CD4-positive, alpha-beta T cell treated with Interleukin-17A for 4 hours (primary cell): ENCODE data around the gene GORAB.

Source experiments
- DNase-seq: peaks from one replicate; pipeline ENCODE4 v3.0.0-alpha.2; 2020; ENCODE audit warnings: mixed read lengths

Gene GORAB

GRCh38 chr1:170539154-170539553, 7.2 kb downstream of the GORAB start:
- DNase-seq, result no peak

- DNase-seq, result no peak
These were observed 12.7 kb downstream of the GORAB start for GRCh38 chr1:170544624-170545023.

- no peak for DNase-seq
These were observed 13.5 kb downstream of the GORAB start for GRCh38 chr1:170545476-170545875.

- DNase-seq, result no peak
These were observed 15.3 kb downstream of the GORAB start for GRCh38 chr1:170547255-170547654.

- no peak for DNase-seq
These were observed 16.5 kb downstream of the GORAB start for GRCh38 chr1:170548497-170548896.

GRCh38 chr1:170555370-170555769, 23.4 kb downstream of the GORAB start:
- DNase-seq, result no peak

GRCh38 chr1:170556917-170557316, 25.0 kb downstream of the GORAB start:
- no peak for DNase-seq

- no peak for DNase-seq
These were observed 26.8 kb downstream of the GORAB start for GRCh38 chr1:170558731-170559130.

GRCh38 chr1:170559166-170559565, 27.2 kb downstream of the GORAB start:
- no peak for DNase-seq

- no peak for DNase-seq
These were observed 28.8 kb downstream of the GORAB start for GRCh38 chr1:170560681-170561285.

GRCh38 chr1:170562646-170563338, 30.8 kb downstream of the GORAB start:
- DNase-seq, result peak; percentile 34

- DNase-seq, result no peak
These were observed 35.2 kb downstream of the GORAB start for GRCh38 chr1:170567214-170567613.

- no peak for DNase-seq
These were observed 36.2 kb downstream of the GORAB start for GRCh38 chr1:170568197-170568596.

- no peak for DNase-seq
These were observed 45.0 kb downstream of the GORAB start for GRCh38 chr1:170576980-170577379.

- no peak for DNase-seq
These were observed 46.4 kb downstream of the GORAB start for GRCh38 chr1:170578359-170578758.

- no peak for DNase-seq
These were observed 48.9 kb downstream of the GORAB start for GRCh38 chr1:170580636-170581440.

- no peak for DNase-seq
These were observed 51.2 kb downstream of the GORAB start for GRCh38 chr1:170583186-170583585.

GRCh38 chr1:170586321-170587252, 54.6 kb downstream of the GORAB start:
- DNase-seq, result no peak

- DNase-seq, result no peak
These were observed 55.3 kb downstream of the GORAB start for GRCh38 chr1:170587253-170587593.

- DNase-seq, result no peak
These were observed 59.1 kb downstream of the GORAB start for GRCh38 chr1:170590921-170591705.

GRCh38 chr1:170592591-170593111, 60.7 kb downstream of the GORAB start:
- no peak for DNase-seq
